Dermis blood vessel endothelial cell (primary cell): ENCODE data around the gene NRBP1. TPM values are rescaled to one million over a fixed set of nuclear protein-coding genes. Genes with fewer than 3 reads are reported as not detected.

ENCODE experiments used
- total RNA-seq: library from RNA; depleted of rRNA; stranded (reverse); fragments of >200 nt; gene quantifications from 2 replicates; pipeline ENCODE4 v1.2.3, GENCODE V29; 2014

NRBP1 gene
- total RNA-seq, 1 donor from 2014 or later = 122 TPM

Other genes with a start within 250 kb of the NRBP1 start
- 111 and 181 TPM in 2 replicates for gene ATRAID, start 216.6 kb upstream of the NRBP1 start, total RNA-seq
- gene SLC5A6, start 216.4 kb upstream of the NRBP1 start, total RNA-seq = 52.8 and 58.4 TPM in 2 replicates
- 33.5 and 69.8 TPM in 2 replicates for gene CAD, start 211.3 kb upstream of the NRBP1 start, total RNA-seq
- gene SLC30A3, start 165.6 kb upstream of the NRBP1 start, total RNA-seq = 17.9 and 25.8 TPM in 2 replicates
- 0.93 and 2.7 TPM in 2 replicates for gene DNAJC5G, start 153.2 kb upstream of the NRBP1 start, total RNA-seq
- gene TRIM54, start 146.2 kb upstream of the NRBP1 start, total RNA-seq = 0.74 and 1.2 TPM in 2 replicates
- 0.37 and 1.0 TPM in 2 replicates for gene UCN, start 120.2 kb upstream of the NRBP1 start, total RNA-seq
- 48.6 and 64.3 TPM in 2 replicates for gene MPV17, start 105.5 kb upstream of the NRBP1 start, total RNA-seq
- gene GTF3C2, start 71.9 kb upstream of the NRBP1 start, total RNA-seq = 26.7 and 37.4 TPM in 2 replicates
- gene EIF2B4, start 58.3 kb upstream of the NRBP1 start, total RNA-seq = 27.1 and 29.3 TPM in 2 replicates
- 143 and 158 TPM in 2 replicates for gene SNX17, start 58.0 kb upstream of the NRBP1 start, total RNA-seq
- 8.0 and 9.3 TPM in 2 replicates for gene ZNF513, start 47.9 kb upstream of the NRBP1 start, total RNA-seq
- 109 and 164 TPM in 2 replicates for gene PPM1G, start 19.0 kb upstream of the NRBP1 start, total RNA-seq
- gene KRTCAP3, start 13.8 kb downstream of the NRBP1 start, total RNA-seq = 0.47 and 0.51 TPM in 2 replicates
- gene IFT172, start 61.1 kb downstream of the NRBP1 start, total RNA-seq = 13.9 and 17.2 TPM in 2 replicates
- gene FNDC4, start 66.6 kb downstream of the NRBP1 start, total RNA-seq = 14.5 and 17.9 TPM in 2 replicates
- 0.05 and 0.85 TPM in 2 replicates for gene GCKR, start 68.2 kb downstream of the NRBP1 start, total RNA-seq
- 23.5 and 34.2 TPM in 2 replicates for gene ZNF512, start 154.4 kb downstream of the NRBP1 start, total RNA-seq
- gene CCDC121, start 200.4 kb downstream of the NRBP1 start, total RNA-seq = 2.7 and 2.8 TPM in 2 replicates
- gene GPN1, start 200.4 kb downstream of the NRBP1 start, total RNA-seq = 40.5 and 44.9 TPM in 2 replicates
- gene SUPT7L, start 235.0 kb downstream of the NRBP1 start, total RNA-seq = 14.8 and 27.6 TPM in 2 replicates
- gene SLC4A1AP, start 235.3 kb downstream of the NRBP1 start, total RNA-seq = 31.3 and 39.2 TPM in 2 replicates